Measurements from ENCODE around the gene EZR.
A peak's percentile ranks its signal among the peaks of the same experiment; 100 is the strongest.

EZR gene

DNA sequence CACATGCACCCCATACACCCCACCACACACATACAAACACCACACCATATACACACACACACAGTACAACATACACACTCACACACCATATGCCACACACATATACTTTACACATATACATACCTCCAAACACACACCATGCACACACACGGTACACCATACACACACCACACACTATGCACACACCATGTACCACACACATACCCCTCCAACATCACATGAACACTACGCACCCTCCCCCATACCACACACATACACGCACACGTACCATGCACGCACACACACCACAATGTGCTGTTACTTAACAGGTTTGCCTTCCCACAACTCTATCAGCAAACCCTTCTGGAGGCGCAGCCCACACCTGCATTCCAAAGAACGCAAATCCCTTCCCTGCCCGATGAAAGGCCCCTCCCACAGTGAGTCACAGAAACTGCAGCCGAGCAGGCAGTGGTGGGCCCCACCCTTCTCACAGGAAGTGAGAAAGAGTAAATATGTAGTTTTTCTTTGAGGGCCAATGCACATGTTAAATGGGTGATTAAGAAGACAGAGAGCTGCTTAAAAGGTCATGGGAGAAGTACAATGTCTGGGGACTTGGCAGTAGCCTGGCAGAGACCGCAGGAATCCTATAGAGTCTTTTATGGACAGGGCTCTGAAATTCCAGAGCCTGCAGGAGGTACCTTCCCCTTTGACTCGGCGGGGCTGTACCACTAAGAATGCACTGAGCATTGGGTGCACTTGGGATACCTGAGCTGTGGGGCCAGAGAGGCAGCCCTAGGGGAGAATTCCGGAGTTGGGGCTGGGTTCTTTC is 34.1 kb upstream of the EZR start (continued):
- TF ChIP-seq HOXD13 (CRISPR knock-in tag; IDR thresholded peaks at IDR 0.05; ENCODE audit: borderline replicate concordance) (no peak), GLI4 (tag by site-specific recombination; IDR thresholded peaks at IDR 0.05) (no peak), ZNF768 (tag by site-specific recombination; IDR thresholded peaks at IDR 0.05) (no peak), ZNF837 (tag by site-specific recombination; IDR thresholded peaks at IDR 0.05) (no peak; the same call in 1 of the 2 replicates), ZNF514 (tag by site-specific recombination; IDR thresholded peaks at IDR 0.05) (no peak), ZNF174 (tag by site-specific recombination; IDR thresholded peaks at IDR 0.05) (no peak), OSR2 (tag by site-specific recombination; IDR thresholded peaks at IDR 0.05) (peak; percentile 46; the same call in 1 of the 2 replicates), ZNF621 (tag by site-specific recombination; IDR thresholded peaks at IDR 0.05) (no peak), ZNF48 (tag by site-specific recombination; IDR thresholded peaks at IDR 0.05) (no peak), KLF7 (tag by site-specific recombination; IDR thresholded peaks at IDR 0.05; ENCODE audit: borderline replicate concordance) (peak; percentile 20; the same call in 1 of the 2 replicates), ZNF114 (tag by site-specific recombination; IDR thresholded peaks at IDR 0.05) (no peak), ZNF777 (tag by site-specific recombination; IDR thresholded peaks at IDR 0.05; ENCODE audit: borderline replicate concordance) (0 out of 2 replicates have a peak, but pooled peaks have one; percentile 8), ZNF391 (tag by site-specific recombination; IDR thresholded peaks at IDR 0.05; ENCODE audit: borderline replicate concordance, low read depth) (no peak), GLI2 (tag by site-specific recombination; IDR thresholded peaks at IDR 0.05; ENCODE audit: borderline replicate concordance, low read depth) (no peak), ZNF324 (tag by site-specific recombination; IDR thresholded peaks at IDR 0.05) (0 out of 2 replicates have a peak, but pooled peaks have one; percentile 37), KLF1 (tag by site-specific recombination; IDR thresholded peaks at IDR 0.05) (peak; percentile 77), ZNF155 (tag by site-specific recombination; IDR thresholded peaks at IDR 0.05) (no peak), ZIC2 (tag by site-specific recombination; IDR thresholded peaks at IDR 0.05) (no peak; the same call in 1 of the 2 replicates), SETDB1 (IDR thresholded peaks at IDR 0.05; ENCODE audit: insufficient read length, low read length) (no peak), ZNF555 (tag by site-specific recombination; conservative IDR thresholded peaks at IDR 0.05) (no peak), ZNF121 (tag by site-specific recombination; IDR thresholded peaks at IDR 0.05) (no peak), ZNF677 (tag by site-specific recombination; IDR thresholded peaks at IDR 0.05) (no peak), ZNF600 (tag by site-specific recombination; IDR thresholded peaks at IDR 0.05) (peak; percentile 89), ZNF184 (tag by site-specific recombination; IDR thresholded peaks at IDR 0.05) (no peak), SALL2 (tag by site-specific recombination; IDR thresholded peaks at IDR 0.05; ENCODE audit: borderline replicate concordance) (0 out of 2 replicates have a peak, but pooled peaks have one; percentile 32), ZNF561 (tag by site-specific recombination; IDR thresholded peaks at IDR 0.05; ENCODE audit: borderline replicate concordance) (peak; percentile 67; the same call in 1 of the 2 replicates), ZNF843 (tag by site-specific recombination; IDR thresholded peaks at IDR 0.05) (peak; percentile 44; the same call in 1 of the 2 replicates), ZNF221 (tag by site-specific recombination; IDR thresholded peaks at IDR 0.05; ENCODE audit: borderline replicate concordance) (no peak), ZNF366 (tag by site-specific recombination; conservative IDR thresholded peaks at IDR 0.05) (peak; percentile 81)
- TF ChIP-seq, protein P1, sequence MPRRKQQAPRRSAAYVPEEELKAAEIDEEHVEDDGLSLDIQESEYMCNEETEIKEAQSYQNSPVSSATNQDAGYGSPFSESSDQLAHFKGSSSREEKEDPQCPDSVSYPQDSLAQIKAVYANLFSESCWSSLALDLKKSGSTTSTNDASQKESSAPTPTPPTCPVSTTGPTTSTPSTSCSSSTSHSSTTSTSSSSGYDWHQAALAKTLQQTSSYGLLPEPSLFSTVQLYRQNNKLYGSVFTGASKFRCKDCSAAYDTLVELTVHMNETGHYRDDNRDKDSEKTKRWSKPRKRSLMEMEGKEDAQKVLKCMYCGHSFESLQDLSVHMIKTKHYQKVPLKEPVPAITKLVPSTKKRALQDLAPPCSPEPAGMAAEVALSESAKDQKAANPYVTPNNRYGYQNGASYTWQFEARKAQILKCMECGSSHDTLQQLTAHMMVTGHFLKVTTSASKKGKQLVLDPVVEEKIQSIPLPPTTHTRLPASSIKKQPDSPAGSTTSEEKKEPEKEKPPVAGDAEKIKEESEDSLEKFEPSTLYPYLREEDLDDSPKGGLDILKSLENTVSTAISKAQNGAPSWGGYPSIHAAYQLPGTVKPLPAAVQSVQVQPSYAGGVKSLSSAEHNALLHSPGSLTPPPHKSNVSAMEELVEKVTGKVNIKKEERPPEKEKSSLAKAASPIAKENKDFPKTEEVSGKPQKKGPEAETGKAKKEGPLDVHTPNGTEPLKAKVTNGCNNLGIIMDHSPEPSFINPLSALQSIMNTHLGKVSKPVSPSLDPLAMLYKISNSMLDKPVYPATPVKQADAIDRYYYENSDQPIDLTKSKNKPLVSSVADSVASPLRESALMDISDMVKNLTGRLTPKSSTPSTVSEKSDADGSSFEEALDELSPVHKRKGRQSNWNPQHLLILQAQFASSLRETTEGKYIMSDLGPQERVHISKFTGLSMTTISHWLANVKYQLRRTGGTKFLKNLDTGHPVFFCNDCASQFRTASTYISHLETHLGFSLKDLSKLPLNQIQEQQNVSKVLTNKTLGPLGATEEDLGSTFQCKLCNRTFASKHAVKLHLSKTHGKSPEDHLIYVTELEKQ (tag by site-specific recombination; IDR thresholded peaks at IDR 0.05; ENCODE audit: borderline replicate concordance), result no peak
- TF ChIP-seq, protein P2, sequence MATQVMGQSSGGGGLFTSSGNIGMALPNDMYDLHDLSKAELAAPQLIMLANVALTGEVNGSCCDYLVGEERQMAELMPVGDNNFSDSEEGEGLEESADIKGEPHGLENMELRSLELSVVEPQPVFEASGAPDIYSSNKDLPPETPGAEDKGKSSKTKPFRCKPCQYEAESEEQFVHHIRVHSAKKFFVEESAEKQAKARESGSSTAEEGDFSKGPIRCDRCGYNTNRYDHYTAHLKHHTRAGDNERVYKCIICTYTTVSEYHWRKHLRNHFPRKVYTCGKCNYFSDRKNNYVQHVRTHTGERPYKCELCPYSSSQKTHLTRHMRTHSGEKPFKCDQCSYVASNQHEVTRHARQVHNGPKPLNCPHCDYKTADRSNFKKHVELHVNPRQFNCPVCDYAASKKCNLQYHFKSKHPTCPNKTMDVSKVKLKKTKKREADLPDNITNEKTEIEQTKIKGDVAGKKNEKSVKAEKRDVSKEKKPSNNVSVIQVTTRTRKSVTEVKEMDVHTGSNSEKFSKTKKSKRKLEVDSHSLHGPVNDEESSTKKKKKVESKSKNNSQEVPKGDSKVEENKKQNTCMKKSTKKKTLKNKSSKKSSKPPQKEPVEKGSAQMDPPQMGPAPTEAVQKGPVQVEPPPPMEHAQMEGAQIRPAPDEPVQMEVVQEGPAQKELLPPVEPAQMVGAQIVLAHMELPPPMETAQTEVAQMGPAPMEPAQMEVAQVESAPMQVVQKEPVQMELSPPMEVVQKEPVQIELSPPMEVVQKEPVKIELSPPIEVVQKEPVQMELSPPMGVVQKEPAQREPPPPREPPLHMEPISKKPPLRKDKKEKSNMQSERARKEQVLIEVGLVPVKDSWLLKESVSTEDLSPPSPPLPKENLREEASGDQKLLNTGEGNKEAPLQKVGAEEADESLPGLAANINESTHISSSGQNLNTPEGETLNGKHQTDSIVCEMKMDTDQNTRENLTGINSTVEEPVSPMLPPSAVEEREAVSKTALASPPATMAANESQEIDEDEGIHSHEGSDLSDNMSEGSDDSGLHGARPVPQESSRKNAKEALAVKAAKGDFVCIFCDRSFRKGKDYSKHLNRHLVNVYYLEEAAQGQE (tag by site-specific recombination; IDR thresholded peaks at IDR 0.05), result no peak

All from HEK293 (cell line).